IMR-90 (cell line): ENCODE measurements around the gene SLC26A11.

Experiments used
- CTCF ChIP-seq: conservative IDR thresholded peaks from 2 replicates; pipeline ENCODE4 v1.5.1; 2012; ENCODE audit warnings: mild to moderate bottlenecking, low read depth, low read length, improper control_type of control experiment
- POLR2A ChIP-seq: IDR thresholded peaks from 2 replicates; pipeline ENCODE4 v1.6.1; 2012; ENCODE audit warnings: mild to moderate bottlenecking, low read depth, low read length

DNA sequence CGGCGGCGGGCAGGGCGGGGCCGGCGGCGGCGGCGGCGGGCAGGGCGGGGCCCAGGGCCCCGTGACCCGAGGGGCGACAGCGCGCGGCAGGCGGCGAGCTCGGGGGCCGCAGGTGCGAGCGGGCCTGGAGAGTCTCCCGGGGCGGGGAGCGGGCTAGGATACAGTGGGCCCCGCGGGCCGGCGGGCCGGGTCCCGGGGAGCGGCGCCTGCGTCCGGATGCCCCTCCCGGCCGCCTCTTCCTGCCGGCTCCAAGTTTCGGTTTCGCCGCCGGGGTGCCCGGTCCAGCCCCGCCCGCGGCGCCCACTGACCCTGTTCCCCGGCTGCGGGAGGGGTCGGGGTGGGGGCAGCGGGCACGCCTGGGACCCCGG lies 40.5 kb downstream of the SLC26A11 start, which contains the start of gene RNF213:
- TF ChIP-seq CTCF = no peak
- TF ChIP-seq POLR2A = peak; percentile 61; the same call in 1 of the 2 replicates
